ENCODE measurements around the gene ARHGAP24. TPM values are rescaled to one million over a fixed set of nuclear protein-coding genes. Genes with fewer than 3 reads are reported as not detected.

ARHGAP24 gene
- total and polyA plus RNA-seq, 2 experiments from 2014 or later: 0.21 to 0.36 TPM

- TF ChIP-seq, protein P1, sequence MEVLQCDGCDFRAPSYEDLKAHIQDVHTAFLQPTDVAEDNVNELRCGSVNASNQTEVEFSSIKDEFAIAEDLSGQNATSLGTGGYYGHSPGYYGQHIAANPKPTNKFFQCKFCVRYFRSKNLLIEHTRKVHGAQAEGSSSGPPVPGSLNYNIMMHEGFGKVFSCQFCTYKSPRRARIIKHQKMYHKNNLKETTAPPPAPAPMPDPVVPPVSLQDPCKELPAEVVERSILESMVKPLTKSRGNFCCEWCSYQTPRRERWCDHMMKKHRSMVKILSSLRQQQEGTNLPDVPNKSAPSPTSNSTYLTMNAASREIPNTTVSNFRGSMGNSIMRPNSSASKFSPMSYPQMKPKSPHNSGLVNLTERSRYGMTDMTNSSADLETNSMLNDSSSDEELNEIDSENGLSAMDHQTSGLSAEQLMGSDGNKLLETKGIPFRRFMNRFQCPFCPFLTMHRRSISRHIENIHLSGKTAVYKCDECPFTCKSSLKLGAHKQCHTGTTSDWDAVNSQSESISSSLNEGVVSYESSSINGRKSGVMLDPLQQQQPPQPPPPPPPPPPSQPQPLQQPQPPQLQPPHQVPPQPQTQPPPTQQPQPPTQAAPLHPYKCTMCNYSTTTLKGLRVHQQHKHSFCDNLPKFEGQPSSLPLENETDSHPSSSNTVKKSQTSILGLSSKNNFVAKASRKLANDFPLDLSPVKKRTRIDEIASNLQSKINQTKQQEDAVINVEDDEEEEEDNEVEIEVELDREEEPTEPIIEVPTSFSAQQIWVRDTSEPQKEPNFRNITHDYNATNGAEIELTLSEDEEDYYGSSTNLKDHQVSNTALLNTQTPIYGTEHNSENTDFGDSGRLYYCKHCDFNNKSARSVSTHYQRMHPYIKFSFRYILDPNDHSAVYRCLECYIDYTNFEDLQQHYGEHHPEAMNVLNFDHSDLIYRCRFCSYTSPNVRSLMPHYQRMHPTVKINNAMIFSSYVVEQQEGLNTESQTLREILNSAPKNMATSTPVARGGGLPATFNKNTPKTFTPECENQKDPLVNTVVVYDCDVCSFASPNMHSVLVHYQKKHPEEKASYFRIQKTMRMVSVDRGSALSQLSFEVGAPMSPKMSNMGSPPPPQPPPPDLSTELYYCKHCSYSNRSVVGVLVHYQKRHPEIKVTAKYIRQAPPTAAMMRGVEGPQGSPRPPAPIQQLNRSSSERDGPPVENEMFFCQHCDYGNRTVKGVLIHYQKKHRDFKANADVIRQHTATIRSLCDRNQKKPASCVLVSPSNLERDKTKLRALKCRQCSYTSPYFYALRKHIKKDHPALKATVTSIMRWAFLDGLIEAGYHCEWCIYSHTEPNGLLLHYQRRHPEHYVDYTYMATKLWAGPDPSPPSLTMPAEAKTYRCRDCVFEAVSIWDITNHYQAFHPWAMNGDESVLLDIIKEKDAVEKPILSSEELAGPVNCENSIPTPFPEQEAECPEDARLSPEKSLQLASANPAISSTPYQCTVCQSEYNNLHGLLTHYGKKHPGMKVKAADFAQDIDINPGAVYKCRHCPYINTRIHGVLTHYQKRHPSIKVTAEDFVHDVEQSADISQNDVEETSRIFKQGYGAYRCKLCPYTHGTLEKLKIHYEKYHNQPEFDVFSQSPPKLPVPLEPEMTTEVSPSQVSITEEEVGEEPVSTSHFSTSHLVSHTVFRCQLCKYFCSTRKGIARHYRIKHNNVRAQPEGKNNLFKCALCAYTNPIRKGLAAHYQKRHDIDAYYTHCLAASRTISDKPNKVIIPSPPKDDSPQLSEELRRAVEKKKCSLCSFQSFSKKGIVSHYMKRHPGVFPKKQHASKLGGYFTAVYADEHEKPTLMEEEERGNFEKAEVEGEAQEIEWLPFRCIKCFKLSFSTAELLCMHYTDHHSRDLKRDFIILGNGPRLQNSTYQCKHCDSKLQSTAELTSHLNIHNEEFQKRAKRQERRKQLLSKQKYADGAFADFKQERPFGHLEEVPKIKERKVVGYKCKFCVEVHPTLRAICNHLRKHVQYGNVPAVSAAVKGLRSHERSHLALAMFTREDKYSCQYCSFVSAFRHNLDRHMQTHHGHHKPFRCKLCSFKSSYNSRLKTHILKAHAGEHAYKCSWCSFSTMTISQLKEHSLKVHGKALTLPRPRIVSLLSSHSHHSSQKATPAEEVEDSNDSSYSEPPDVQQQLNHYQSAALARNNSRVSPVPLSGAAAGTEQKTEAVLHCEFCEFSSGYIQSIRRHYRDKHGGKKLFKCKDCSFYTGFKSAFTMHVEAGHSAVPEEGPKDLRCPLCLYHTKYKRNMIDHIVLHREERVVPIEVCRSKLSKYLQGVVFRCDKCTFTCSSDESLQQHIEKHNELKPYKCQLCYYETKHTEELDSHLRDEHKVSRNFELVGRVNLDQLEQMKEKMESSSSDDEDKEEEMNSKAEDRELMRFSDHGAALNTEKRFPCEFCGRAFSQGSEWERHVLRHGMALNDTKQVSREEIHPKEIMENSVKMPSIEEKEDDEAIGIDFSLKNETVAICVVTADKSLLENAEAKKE (CRISPR knock-in tag; IDR thresholded peaks at IDR 0.05): no peak
- TF ChIP-seq POLR2AphosphoS5 (IDR thresholded peaks at IDR 0.05; ENCODE audit: low read depth) (no peak), STAT1 (IDR thresholded peaks at IDR 0.05; ENCODE audit: unreplicated experiment) (no peak), ZNF114 (CRISPR knock-in tag; IDR thresholded peaks at IDR 0.05) (no peak), JUNB (IDR thresholded peaks at IDR 0.05; ENCODE audit: unreplicated experiment) (no peak)
- TF ChIP-seq, protein P2, sequence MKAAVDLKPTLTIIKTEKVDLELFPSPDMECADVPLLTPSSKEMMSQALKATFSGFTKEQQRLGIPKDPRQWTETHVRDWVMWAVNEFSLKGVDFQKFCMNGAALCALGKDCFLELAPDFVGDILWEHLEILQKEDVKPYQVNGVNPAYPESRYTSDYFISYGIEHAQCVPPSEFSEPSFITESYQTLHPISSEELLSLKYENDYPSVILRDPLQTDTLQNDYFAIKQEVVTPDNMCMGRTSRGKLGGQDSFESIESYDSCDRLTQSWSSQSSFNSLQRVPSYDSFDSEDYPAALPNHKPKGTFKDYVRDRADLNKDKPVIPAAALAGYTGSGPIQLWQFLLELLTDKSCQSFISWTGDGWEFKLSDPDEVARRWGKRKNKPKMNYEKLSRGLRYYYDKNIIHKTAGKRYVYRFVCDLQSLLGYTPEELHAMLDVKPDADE (IDR thresholded peaks at IDR 0.05): no peak
Measured at GRCh38 chr4:85966373-85966772, 491.4 kb downstream of the ARHGAP24 start (continued).

- no peak overlapping the region for H3K27ac ChIP-seq (ENCODE audit: low read depth)
- no peak overlapping the region for H3K27ac Mint-ChIP-seq
- no peak overlapping the region for H3K4me3 ChIP-seq
- H3K9me2 ChIP-seq (ENCODE audit: insufficient read depth): no peaks in the 10 kb centered on the region
- no peaks in the 10 kb centered on the region for H3K27me3 ChIP-seq (ENCODE audit: insufficient read depth)
- ATAC-seq: no peak
- no peaks in the 10 kb centered on the region for H3K4me1 Mint-ChIP-seq
- H4K20me1 ChIP-seq (replicated peaks; ENCODE audit: insufficient read depth): no peaks in the 10 kb centered on the region
- no peak overlapping the region for H3K4me3 Mint-ChIP-seq
- no peak overlapping the region; the same call in 1 of the 2 replicates for H2AFZ ChIP-seq
- H3K4me2 ChIP-seq: no peak overlapping the region
- no peaks in the 10 kb centered on the region for H3K36me3 Mint-ChIP-seq (ENCODE audit: low read depth)
- DNase-seq (ENCODE audit: low spot score): no peak
- H3K27me3 Mint-ChIP-seq (ENCODE audit: insufficient read depth, low read depth, poor library complexity): no peaks in the 10 kb centered on the region
- no peaks in the 10 kb centered on the region for H3K4me1 ChIP-seq (ENCODE audit: insufficient read depth)
- no peaks in the 10 kb centered on the region for H3F3A ChIP-seq (replicated peaks; ENCODE audit: low read depth)
- H3K79me2 ChIP-seq (replicated peaks; ENCODE audit: insufficient read depth): no peaks in the 10 kb centered on the region
- no peaks in the 10 kb centered on the region for H3K36me3 ChIP-seq (ENCODE audit: insufficient read depth)
- H3K9me3 Mint-ChIP-seq: no peaks in the 10 kb centered on the region; the same call in 2 of the 3 replicates
- TF ChIP-seq NANOG (IDR thresholded peaks at IDR 0.05; ENCODE audit: borderline replicate concordance) (no peak), REST (IDR thresholded peaks at IDR 0.05; ENCODE audit: unreplicated experiment) (no peak), POLR2AphosphoS5 (IDR thresholded peaks at IDR 0.05; ENCODE audit: low read depth) (no peak), ZNF331 (CRISPR knock-in tag; IDR thresholded peaks at IDR 0.05; ENCODE audit: low read depth) (no peak), EZH2phosphoT487 (IDR thresholded peaks at IDR 0.05; ENCODE audit: unreplicated experiment) (no peak), CREB1 (CRISPR knock-in tag; IDR thresholded peaks at IDR 0.05; ENCODE audit: low read depth) (no peak), JUNB (IDR thresholded peaks at IDR 0.05; ENCODE audit: unreplicated experiment) (no peak)
- TF ChIP-seq, protein P2 (IDR thresholded peaks at IDR 0.05): no peak
- TF ChIP-seq, protein P3, sequence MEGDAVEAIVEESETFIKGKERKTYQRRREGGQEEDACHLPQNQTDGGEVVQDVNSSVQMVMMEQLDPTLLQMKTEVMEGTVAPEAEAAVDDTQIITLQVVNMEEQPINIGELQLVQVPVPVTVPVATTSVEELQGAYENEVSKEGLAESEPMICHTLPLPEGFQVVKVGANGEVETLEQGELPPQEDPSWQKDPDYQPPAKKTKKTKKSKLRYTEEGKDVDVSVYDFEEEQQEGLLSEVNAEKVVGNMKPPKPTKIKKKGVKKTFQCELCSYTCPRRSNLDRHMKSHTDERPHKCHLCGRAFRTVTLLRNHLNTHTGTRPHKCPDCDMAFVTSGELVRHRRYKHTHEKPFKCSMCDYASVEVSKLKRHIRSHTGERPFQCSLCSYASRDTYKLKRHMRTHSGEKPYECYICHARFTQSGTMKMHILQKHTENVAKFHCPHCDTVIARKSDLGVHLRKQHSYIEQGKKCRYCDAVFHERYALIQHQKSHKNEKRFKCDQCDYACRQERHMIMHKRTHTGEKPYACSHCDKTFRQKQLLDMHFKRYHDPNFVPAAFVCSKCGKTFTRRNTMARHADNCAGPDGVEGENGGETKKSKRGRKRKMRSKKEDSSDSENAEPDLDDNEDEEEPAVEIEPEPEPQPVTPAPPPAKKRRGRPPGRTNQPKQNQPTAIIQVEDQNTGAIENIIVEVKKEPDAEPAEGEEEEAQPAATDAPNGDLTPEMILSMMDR (conservative IDR thresholded peaks at IDR 0.05; ENCODE audit: low read depth in 2 of 2): no peak
Measured at GRCh38 chr4:85967872-85968271, 492.9 kb downstream of the ARHGAP24 start.
